ENCODE results near the gene SLC24A4. TPM values are rescaled to one million over a fixed set of nuclear protein-coding genes. Genes with fewer than 3 reads are reported as not detected.

Gene SLC24A4
- total RNA-seq, 1 donor from 2014 or later, result not detected

GRCh38 chr14:92292673-92293072 is 30.3 kb upstream of the SLC24A4 start:
- no peak for DNase-seq (ENCODE audit: extremely low spot score, unreplicated experiment)
- H3K27me3 Mint-ChIP-seq (ENCODE audit: unreplicated experiment), result peaks cover 21% of the 10 kb centered on the region
- no peak for TF ChIP-seq CTCF (IDR thresholded peaks at IDR 0.05)
- no peaks in the 10 kb centered on the region for H3K36me3 Mint-ChIP-seq (ENCODE audit: unreplicated experiment)
- H3K4me3 Mint-ChIP-seq (ENCODE audit: unreplicated experiment), result no peak overlapping the region
- H3K4me1 Mint-ChIP-seq (ENCODE audit: unreplicated experiment), result no peaks in the 10 kb centered on the region
- no peaks in the 10 kb centered on the region for H3K9me3 Mint-ChIP-seq (ENCODE audit: unreplicated experiment)
- no peak overlapping the region for H3K27ac Mint-ChIP-seq (ENCODE audit: unreplicated experiment)

DNA sequence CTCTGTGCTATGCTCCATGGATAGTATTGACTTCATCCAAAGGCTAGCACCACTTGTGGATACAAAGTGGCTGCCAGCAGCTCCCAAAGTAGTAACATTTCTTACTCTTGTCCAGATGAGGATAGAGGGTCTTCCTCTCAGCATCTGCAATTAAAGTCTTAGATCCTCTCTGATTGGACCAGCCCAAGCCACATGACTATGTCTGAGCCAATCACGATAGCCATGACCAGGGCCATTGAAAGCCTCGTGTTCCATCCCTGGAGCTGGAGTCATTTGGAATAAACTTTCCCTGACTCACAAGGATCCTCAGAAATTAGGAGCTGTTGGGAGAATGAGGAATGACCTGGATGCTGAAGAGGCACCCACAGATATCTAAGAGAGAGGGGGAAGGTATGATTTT is 28.5 kb upstream of the SLC24A4 start:
- no peak for TF ChIP-seq CTCF (IDR thresholded peaks at IDR 0.05)
- no peak for DNase-seq (ENCODE audit: extremely low spot score, unreplicated experiment)
- Mint-ChIP-seq H3K9me3 (ENCODE audit: unreplicated experiment) (no peaks in the 10 kb centered on the region), H3K27me3 (ENCODE audit: unreplicated experiment) (peaks cover 19% of the 10 kb centered on the region), H3K36me3 (ENCODE audit: unreplicated experiment) (no peaks in the 10 kb centered on the region), H3K27ac (ENCODE audit: unreplicated experiment) (no peak overlapping the region), H3K4me3 (ENCODE audit: unreplicated experiment) (no peak overlapping the region), H3K4me1 (ENCODE audit: unreplicated experiment) (no peaks in the 10 kb centered on the region)

GRCh38 chr14:92297818-92298595 is 25.0 kb upstream of the SLC24A4 start:
- Mint-ChIP-seq H3K4me1 (ENCODE audit: unreplicated experiment) (no peaks in the 10 kb centered on the region), H3K36me3 (ENCODE audit: unreplicated experiment) (no peaks in the 10 kb centered on the region), H3K27me3 (ENCODE audit: unreplicated experiment) (peaks cover 36% of the 10 kb centered on the region), H3K27ac (ENCODE audit: unreplicated experiment) (no peak overlapping the region), H3K9me3 (ENCODE audit: unreplicated experiment) (no peaks in the 10 kb centered on the region), H3K4me3 (ENCODE audit: unreplicated experiment) (no peak overlapping the region)
- DNase-seq (ENCODE audit: extremely low spot score, unreplicated experiment), result no peak
- TF ChIP-seq CTCF (IDR thresholded peaks at IDR 0.05), result no peak

DNA sequence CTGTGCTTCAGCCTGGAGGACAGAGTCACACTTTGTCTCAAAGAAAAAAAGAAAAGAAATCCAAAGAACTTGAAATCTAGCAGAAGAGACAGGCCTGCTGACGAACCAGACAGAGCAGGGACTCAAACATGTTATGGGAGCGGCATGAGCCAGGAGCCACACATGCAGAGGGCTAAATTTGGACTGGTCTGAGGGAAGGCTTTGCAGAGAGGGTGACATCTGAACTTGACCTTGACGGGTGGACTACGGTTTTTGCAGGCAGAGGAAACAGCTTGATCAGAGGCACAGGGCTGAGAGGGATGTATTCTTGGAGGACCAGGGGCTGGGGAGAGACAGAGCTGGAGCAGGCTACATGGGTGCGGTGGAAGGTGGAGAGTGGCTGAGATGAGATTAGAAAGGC is 20.5 kb upstream of the SLC24A4 start:
- Mint-ChIP-seq H3K4me1 (ENCODE audit: unreplicated experiment) (no peaks in the 10 kb centered on the region), H3K27me3 (ENCODE audit: unreplicated experiment) (peaks cover 37% of the 10 kb centered on the region), H3K9me3 (ENCODE audit: unreplicated experiment) (peaks cover 3% of the 10 kb centered on the region), H3K27ac (ENCODE audit: unreplicated experiment) (no peak overlapping the region), H3K4me3 (ENCODE audit: unreplicated experiment) (no peak overlapping the region), H3K36me3 (ENCODE audit: unreplicated experiment) (no peaks in the 10 kb centered on the region)
- no peak for TF ChIP-seq CTCF (IDR thresholded peaks at IDR 0.05)
- DNase-seq (ENCODE audit: extremely low spot score, unreplicated experiment), result no peak

GRCh38 chr14:92308716-92309115 is 14.2 kb upstream of the SLC24A4 start:
- no peaks in the 10 kb centered on the region for H3K4me1 Mint-ChIP-seq (ENCODE audit: unreplicated experiment)
- H3K9me3 Mint-ChIP-seq (ENCODE audit: unreplicated experiment), result peaks cover 3% of the 10 kb centered on the region
- H3K36me3 Mint-ChIP-seq (ENCODE audit: unreplicated experiment), result no peaks in the 10 kb centered on the region
- no peak overlapping the region for H3K4me3 Mint-ChIP-seq (ENCODE audit: unreplicated experiment)
- no peak for DNase-seq (ENCODE audit: extremely low spot score, unreplicated experiment)
- no peak for TF ChIP-seq CTCF (IDR thresholded peaks at IDR 0.05)
- H3K27me3 Mint-ChIP-seq (ENCODE audit: unreplicated experiment), result peaks cover 15% of the 10 kb centered on the region
- no peak overlapping the region for H3K27ac Mint-ChIP-seq (ENCODE audit: unreplicated experiment)
